GM18505 (cell line): Measurements from ENCODE around the gene ZNF521.

ENCODE experiments used
- ATAC-seq: cut with Tn5 transposase; IDR thresholded peaks from one replicate; pipeline ENCODE4 v1.9.1; 2021; ENCODE audit not compliant: unreplicated experiment
- POLR2A ChIP-seq: IDR thresholded peaks from 4 replicates; pipeline ENCODE4 v1.6.1; 2011; ENCODE audit warnings: borderline replicate concordance; ENCODE audit not compliant: insufficient read depth, insufficient read length; ENCODE audit errors: extremely low read depth

ZNF521 gene

GRCh38 chr18:25187521-25188192 is 164.3 kb downstream of the ZNF521 start:
- TF ChIP-seq POLR2A: no peak
- ATAC-seq: no peak

DNA sequence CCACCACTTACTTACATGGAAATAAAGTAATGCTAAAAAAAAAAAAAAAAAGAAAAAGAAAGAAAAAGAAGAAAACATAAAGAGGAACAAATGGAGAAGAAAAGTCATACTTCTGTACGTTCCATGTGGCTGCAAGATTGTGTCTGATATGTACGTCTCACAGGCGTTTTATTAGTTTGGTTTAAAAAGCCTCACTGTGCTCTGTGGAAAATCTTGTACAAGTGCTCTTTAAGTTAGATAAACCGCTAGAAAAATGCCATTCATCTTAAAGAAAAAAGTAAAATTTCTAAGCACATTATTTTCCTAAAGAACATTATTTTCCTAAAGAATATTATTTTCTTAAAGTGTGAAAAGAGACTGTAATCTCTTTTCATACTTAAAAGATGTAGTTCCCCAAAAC is 165.1 kb downstream of the ZNF521 start:
- no peak for TF ChIP-seq POLR2A
- no peak for ATAC-seq

DNA sequence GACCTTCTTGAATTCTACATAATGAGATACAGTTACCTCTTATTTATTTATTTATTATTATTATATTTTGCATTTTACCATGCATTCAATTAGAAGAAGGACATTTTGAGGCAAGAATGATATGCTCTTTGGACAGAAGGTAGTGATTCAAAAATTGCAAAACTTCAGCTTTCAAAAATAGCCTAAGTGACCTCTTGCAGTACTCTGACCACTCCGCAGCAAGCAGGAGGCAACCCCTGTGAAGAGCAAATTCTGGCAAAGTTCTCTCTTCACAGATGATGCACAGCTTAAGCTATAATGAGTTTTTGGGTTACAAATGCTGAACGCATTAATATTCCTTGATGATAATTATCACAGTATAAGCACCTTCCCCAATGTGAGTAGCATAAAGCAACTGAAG is 170.0 kb downstream of the ZNF521 start:
- no peak for ATAC-seq
- TF ChIP-seq POLR2A: no peak

DNA sequence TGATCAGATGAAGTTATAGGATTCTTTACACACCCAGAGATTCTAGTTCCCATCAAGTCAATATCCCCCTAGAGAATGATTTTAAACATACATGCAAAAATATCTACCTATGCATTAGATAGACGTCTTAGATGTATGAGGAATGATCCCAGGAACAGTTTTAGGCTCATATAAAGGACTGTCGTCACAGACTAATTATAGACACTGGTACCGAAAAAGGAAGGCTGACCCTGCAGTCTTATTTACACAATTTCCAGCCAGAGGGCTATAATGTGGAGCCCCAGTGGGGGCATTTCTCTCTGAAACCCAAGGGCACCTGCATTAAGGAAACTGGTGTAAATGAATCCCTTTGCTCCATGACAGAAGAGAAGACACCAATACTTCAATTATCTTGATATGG is 170.4 kb downstream of the ZNF521 start:
- no peak for TF ChIP-seq POLR2A
- no peak for ATAC-seq

DNA sequence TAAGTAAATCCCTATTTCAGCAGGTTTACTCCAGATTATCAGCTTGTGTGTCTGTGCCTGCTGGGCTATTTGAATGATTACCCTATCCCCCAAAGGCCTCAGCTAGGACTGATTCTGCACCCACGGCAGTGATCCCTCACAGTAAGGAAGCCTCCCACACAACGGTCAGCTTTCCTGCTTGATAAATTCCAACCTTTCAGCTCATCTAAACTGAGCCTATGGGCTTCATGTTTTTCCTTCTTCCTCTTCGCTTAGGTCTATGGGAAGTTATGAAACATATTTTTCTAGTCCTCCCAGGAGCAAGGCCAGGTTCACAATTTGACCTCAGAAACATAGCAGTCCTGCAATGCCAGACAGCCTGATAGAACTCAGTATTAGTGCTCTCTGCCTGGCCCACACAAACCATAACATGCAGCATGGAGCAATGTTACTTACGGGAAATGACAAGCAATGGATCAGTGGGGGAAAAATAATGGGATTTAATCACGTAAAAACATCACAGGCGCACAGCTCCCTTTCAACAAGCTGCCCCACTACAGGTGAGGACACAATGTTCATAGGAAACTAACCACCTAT is 170.9 kb downstream of the ZNF521 start:
- TF ChIP-seq POLR2A: no peak
- no peak for ATAC-seq

DNA sequence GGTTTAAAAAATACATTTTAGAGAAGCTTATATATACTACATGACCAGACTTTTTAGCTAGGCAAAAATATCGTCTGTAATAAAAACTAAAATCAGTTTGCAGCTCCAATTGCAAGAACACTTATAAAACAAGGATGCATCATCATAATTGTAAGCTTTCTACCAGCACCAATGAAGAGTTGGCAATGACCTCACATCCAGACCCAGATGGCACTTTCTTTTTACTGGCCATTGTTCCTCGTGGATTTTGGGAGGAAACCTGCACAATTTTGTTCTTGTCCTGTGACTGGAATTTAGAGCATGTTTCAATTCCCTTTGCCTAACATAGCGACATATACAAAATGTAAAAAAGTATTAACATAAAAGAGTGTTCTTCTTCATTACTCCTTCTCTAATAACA is 174.3 kb downstream of the ZNF521 start:
- no peak for TF ChIP-seq POLR2A
- no peak for ATAC-seq

- ATAC-seq: no peak
- no peak for TF ChIP-seq POLR2A
Observed at GRCh38 chr18:25176518-25177042, 175.4 kb downstream of the ZNF521 start.

DNA sequence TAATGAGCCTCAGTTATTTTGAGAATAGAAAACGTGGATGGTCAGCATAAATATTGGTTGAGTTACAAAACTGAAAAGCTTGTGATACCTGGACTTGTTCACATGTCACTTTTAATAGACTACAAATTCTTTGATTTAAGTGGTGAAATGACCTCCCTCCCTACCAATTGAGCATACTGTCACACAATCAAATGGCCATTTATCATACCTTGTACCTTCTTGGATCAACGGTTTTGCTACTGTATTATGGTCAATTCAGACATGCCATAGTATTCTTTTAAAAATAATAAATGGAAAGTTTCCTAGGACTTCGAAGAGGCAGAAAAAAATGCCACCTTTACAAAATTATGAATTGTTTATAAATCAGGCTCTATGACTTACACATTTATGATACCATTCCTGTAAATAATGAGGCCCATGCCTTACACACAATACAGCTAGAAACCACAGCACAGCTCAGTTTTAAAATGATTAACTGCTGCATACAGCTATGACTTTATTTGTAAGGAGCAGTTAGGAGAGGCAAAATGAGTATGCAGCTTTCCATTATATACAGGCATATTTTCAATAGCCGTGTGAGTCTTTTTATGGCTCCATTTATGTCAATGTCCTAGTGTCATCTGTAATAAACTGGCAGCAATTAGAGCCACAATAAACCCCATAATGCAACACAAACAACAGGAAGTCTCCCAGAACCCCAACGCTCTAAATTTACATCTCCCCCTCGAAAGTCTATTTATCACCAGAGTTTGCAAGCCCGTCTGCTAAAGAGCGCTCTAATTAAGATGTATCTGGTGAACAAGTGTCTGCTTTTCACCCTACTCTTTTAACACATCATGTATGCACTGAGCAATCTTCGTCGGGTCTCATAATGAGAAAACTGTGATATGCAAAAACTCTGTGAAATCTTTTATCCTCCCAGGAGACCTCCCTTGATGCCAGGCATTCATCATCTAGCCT is 176.1 kb downstream of the ZNF521 start:
- TF ChIP-seq POLR2A: no peak
- no peak for ATAC-seq

GRCh38 chr18:25174324-25174723 is 177.6 kb downstream of the ZNF521 start:
- no peak for TF ChIP-seq POLR2A
- no peak for ATAC-seq

DNA sequence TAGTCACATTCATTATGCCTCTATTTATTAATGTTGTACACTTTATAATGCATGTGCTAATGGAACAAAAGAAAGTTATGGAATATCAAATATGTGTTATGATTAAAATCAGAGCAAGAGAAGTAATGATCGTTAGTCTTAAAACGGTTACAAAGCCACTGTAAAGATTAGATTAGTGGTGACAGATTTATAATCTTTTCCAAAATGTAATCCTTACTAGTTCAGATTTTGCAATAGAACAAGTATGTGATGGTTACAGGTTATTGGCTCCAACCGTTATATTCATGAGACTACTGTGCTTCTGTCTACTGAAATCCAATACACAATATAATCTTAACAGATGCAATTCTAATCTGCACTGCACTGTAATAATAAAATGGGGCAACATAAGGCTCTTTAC is 180.6 kb downstream of the ZNF521 start:
- no peak for ATAC-seq
- no peak for TF ChIP-seq POLR2A

- TF ChIP-seq POLR2A: no peak
- no peak for ATAC-seq
Observed at GRCh38 chr18:25170402-25170801, 181.6 kb downstream of the ZNF521 start.

DNA sequence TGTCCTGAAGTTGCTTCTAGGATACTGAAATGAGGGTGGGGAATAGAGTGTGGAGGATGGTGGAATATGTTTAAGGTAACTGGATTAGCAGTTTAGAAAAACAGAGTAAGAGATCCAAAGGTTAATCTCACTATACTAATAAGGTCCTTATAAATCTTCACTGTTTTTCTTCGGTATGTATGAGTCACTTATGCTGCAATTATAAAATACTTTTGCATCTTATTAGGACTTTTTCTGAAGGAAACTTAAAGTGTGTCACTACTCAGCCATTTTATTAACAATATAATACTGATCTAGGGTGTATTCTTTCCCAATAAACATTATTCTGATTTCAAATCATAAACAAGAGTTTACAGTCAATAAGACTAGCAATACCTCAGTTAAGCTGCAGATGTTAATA is 182.3 kb downstream of the ZNF521 start:
- TF ChIP-seq POLR2A: no peak
- ATAC-seq: no peak

GRCh38 chr18:25167612-25168410 is 184.2 kb downstream of the ZNF521 start:
- no peak for TF ChIP-seq POLR2A
- ATAC-seq: no peak
